NCI-H1048 (cell line): ENCODE measurements around the gene ANKRD37.

Source experiments
- DNase-seq: peaks from one replicate; lab custom pipeline; 2025; lab: John Stamatoyannopoulos, UW

The ANKRD37 gene

GRCh38 chr4:185424905-185425646 is 28.4 kb downstream of the ANKRD37 start:
- no peak for DNase-seq

GRCh38 chr4:185425647-185426352 is 29.2 kb downstream of the ANKRD37 start, which contains the start of gene UFSP2:
TSS of gene UFSP2 (minus strand) at chr4:185425964. CDS start at chr4:185425868, 96 bp downstream.
- peak; percentile 61 for DNase-seq

- DNase-seq = no peak
Measured at GRCh38 chr4:185426960-185427688, 30.5 kb downstream of the ANKRD37 start.

GRCh38 chr4:185429660-185430059 is 33.0 kb downstream of the ANKRD37 start:
- no peak for DNase-seq

- DNase-seq = no peak
Measured at GRCh38 chr4:185435466-185435865, 38.8 kb downstream of the ANKRD37 start.

GRCh38 chr4:185437809-185438208 is 41.2 kb downstream of the ANKRD37 start:
- no peak for DNase-seq

GRCh38 chr4:185441479-185441878 is 44.8 kb downstream of the ANKRD37 start:
- DNase-seq = no peak

GRCh38 chr4:185445209-185445608 is 48.6 kb downstream of the ANKRD37 start:
- DNase-seq = no peak
